Right atrium auricular region (tissue), 2 donors: Measurements from ENCODE around the gene ATG7. TPM values are rescaled to one million over a fixed set of nuclear protein-coding genes. Genes with fewer than 3 reads are reported as not detected.
A peak's percentile ranks its signal among the peaks of the same experiment; 100 is the strongest.

Experiments used
- DNase-seq: peaks from one replicate; pipeline ENCODE4 v3.0.0-alpha.2; 2019; ENCODE audit warnings: low spot score
- H3K27ac ChIP-seq, 2 donors: fragments of 200-600 bp; sonication (generic); 1 replicate in 1 of 2; 2 replicates in 1 of 2; pipeline ENCODE4 v1.5.1; 2016 to 2019
- H3K27me3 ChIP-seq, 2 donors: fragments of 200-600 bp; sonication (generic); one replicate each; pipeline versions ENCODE4 v1.5.1 to v1.6.0; 2017 to 2019
- H3K36me3 ChIP-seq: fragments of 200-600 bp; sonication (generic); one replicate; pipeline ENCODE4 v1.5.1; 2016
- H3K4me1 ChIP-seq, 2 donors: fragments of 200-600 bp; sonication (generic); one replicate each; pipeline versions ENCODE4 v1.5.1 to v1.6.0; 2017 to 2019
- H3K4me3 ChIP-seq, 2 donors: fragments of 200-600 bp; sonication (generic); 1 replicate in 1 of 2; 2 replicates in 1 of 2; pipeline ENCODE4 v1.5.1; 2017 to 2019; ENCODE audit warnings: mild to moderate bottlenecking in 1 of 2, moderate library complexity in 1 of 2
- H3K9me3 ChIP-seq, 2 donors: fragments of 200-600 bp; sonication (generic); one replicate each; pipeline ENCODE4 v1.5.1; 2019
- CTCF ChIP-seq, 2 donors: fragments of 200-600 bp; sonication (generic); IDR thresholded peaks; one replicate each; pipeline ENCODE4 v1.5.1; 2019; ENCODE audit warnings: antibody characterized with exemption in 2 of 2
- total RNA-seq, 2 donors: library from RNA; depleted of rRNA; stranded (reverse); fragments of >200 nt; gene quantifications; one replicate each; pipeline ENCODE4 v1.1.0, GENCODE V29; 2016

The ATG7 gene
- total RNA-seq, 2 donors from 2014 or later, result 15.2 to 23.8 TPM

- H3K27me3 ChIP-seq, result no peaks in the 10 kb centered on the region
- no peak for DNase-seq
- H3K27ac ChIP-seq, result no peak overlapping the region
- TF ChIP-seq CTCF (IDR thresholded peaks at IDR 0.05), result no peak
- no peak overlapping the region for H3K4me3 ChIP-seq
- H3K9me3 ChIP-seq, result no peaks in the 10 kb centered on the region
- no peaks in the 10 kb centered on the region for H3K36me3 ChIP-seq
- H3K4me1 ChIP-seq, result peaks cover 0 to 13% of the 10 kb centered on the region in 2 donors
Observed at GRCh38 chr3:11274566-11275142, 2.5 kb downstream of the ATG7 start.

GRCh38 chr3:11275926-11276325 is 3.7 kb downstream of the ATG7 start:
- no peak for DNase-seq
- TF ChIP-seq CTCF (IDR thresholded peaks at IDR 0.05), result no peak
- Histone ChIP-seq H3K9me3 (no peaks in the 10 kb centered on the region), H3K4me1 (peaks cover 0 to 13% of the 10 kb centered on the region in 2 donors), H3K4me3 (no peak overlapping the region), H3K27ac (no peak overlapping the region), H3K36me3 (no peaks in the 10 kb centered on the region), H3K27me3 (no peaks in the 10 kb centered on the region)

- no peak for TF ChIP-seq CTCF (IDR thresholded peaks at IDR 0.05)
- no peaks in the 10 kb centered on the region for H3K36me3 ChIP-seq
- DNase-seq, result no peak
- H3K4me1 ChIP-seq, result peaks cover 0 to 13% of the 10 kb centered on the region in 2 donors
- no peaks in the 10 kb centered on the region for H3K27me3 ChIP-seq
- no peak overlapping the region for H3K27ac ChIP-seq
- H3K4me3 ChIP-seq, result no peak overlapping the region
- H3K9me3 ChIP-seq, result no peaks in the 10 kb centered on the region
Observed at GRCh38 chr3:11276901-11277300, 4.7 kb downstream of the ATG7 start.

- Histone ChIP-seq H3K4me1 (peaks cover 0 to 26% of the 10 kb centered on the region in 2 donors), H3K27me3 (no peaks in the 10 kb centered on the region), H3K4me3 (no peak overlapping the region), H3K9me3 (no peaks in the 10 kb centered on the region), H3K27ac (peak overlapping the region in 1 of 2 donors; percentile 9), H3K36me3 (no peaks in the 10 kb centered on the region)
- DNase-seq, result peak; percentile 61
- TF ChIP-seq CTCF (IDR thresholded peaks at IDR 0.05), result no peak
Observed at GRCh38 chr3:11282250-11283138, 10.3 kb downstream of the ATG7 start.

GRCh38 chr3:11283139-11283475 is 10.9 kb downstream of the ATG7 start:
- H3K4me3 ChIP-seq, result no peak overlapping the region
- H3K27ac ChIP-seq, result peak overlapping the region; percentile 9
- peaks cover 0 to 32% of the 10 kb centered on the region in 2 donors for H3K4me1 ChIP-seq
- H3K27me3 ChIP-seq, result no peaks in the 10 kb centered on the region
- TF ChIP-seq CTCF (IDR thresholded peaks at IDR 0.05), result no peak
- no peaks in the 10 kb centered on the region for H3K36me3 ChIP-seq
- DNase-seq, result no peak
- no peaks in the 10 kb centered on the region for H3K9me3 ChIP-seq
